Measurements from ENCODE around the gene GRIK4. TPM values are rescaled to one million over a fixed set of nuclear protein-coding genes. Genes with fewer than 3 reads are reported as not detected.
"Not testable (repeated sequence)": the region's sequence is repeated elsewhere in the genome, so short reads cannot be mapped to it uniquely, and the experiment has no call there.

The GRIK4 gene
- polyA plus RNA-seq, 1 of the 3 experiments (the other 2 are of a cell fraction), result 0.03 TPM

DNA sequence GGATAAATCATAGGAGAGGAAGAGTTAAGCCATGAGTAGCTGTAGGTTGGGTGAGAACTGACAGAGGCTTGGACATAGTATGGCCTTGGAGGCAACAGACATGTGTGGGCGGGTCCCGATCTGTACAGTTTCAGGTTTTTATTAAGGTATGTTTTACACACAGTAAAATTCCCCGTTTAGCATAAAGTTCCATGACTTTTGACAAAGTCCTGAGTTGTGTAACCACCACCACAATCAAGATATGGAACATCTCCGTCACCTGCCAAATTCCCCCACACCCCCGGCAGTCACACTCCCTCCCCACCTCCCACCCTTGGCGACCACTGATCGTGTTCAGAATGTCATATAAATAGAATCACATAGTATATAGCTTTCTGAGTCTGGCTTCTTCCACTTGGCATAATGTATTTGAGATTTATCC lies 68.1 kb downstream of the GRIK4 start:
- 54% methylated on average over 7 of the region's 7 CpGs for WGBS (ENCODE audit: low lambda C conversion rate)

GRCh38 chr11:120581313-120581712 lies 69.8 kb downstream of the GRIK4 start:
- no peaks in the 10 kb centered on the region; a peak in 1 of 4 replicates for H3K4me1 ChIP-seq (ENCODE audit: control insufficient read depth in 1 of 2, insufficient read depth in 2 of 2, low read depth in 1 of 2, low read length in 1 of 2)
- no peak for DNase-seq
- no peaks in the 10 kb centered on the region; the same call in 1 of the 2 replicates for H3K27me3 ChIP-seq (ENCODE audit: insufficient read depth)
- WGBS (ENCODE audit: low lambda C conversion rate), result 58% methylated on average over 4 of the region's 4 CpGs
- H3F3A ChIP-seq (replicated peaks; ENCODE audit: insufficient read depth), result no peaks in the 10 kb centered on the region
- H3K4me3 ChIP-seq (ENCODE audit: low read depth in 2 of 2, low read length in 1 of 2), result no peak overlapping the region
- ChIA-PET POLR2A (no interaction called here), CTCF (interaction anchor here (1.5 kb wide), 1 partner anchor 8 kb away, joined by 5 read pairs; no protein-coding TSS in a partner anchor)
- no peaks in the 10 kb centered on the region for H3K36me3 ChIP-seq (replicated peaks in 1 of 2; ENCODE audit: control insufficient read depth in 1 of 2, insufficient read depth in 2 of 2, low read length in 1 of 2)
- H3K9ac ChIP-seq, result no peak overlapping the region
- no peak overlapping the region for H3K27ac ChIP-seq (ENCODE audit: low read depth in 2 of 2, low read length in 1 of 2)
- no peaks in the 10 kb centered on the region for H3K9me3 ChIP-seq
- TF ChIP-seq USF2 (IDR thresholded peaks at IDR 0.05; ENCODE audit: borderline replicate concordance, low read depth, low read length) (no peak), TEAD4 (IDR thresholded peaks at IDR 0.05; ENCODE audit: borderline replicate concordance, insufficient read depth) (no peak), RAD21 (IDR thresholded peaks at IDR 0.05; ENCODE audit: low read length) (no peak), RCOR1 (IDR thresholded peaks at IDR 0.05; ENCODE audit: low read length) (no peak), ELF1 (IDR thresholded peaks at IDR 0.05) (no peak), MEF2A (IDR thresholded peaks at IDR 0.05; ENCODE audit: borderline replicate concordance, low read depth) (no peak), SIN3A (IDR thresholded peaks at IDR 0.05; ENCODE audit: borderline replicate concordance, low read depth, low read length) (no peak), USF1 (IDR thresholded peaks at IDR 0.05; ENCODE audit: borderline replicate concordance, low read depth) (no peak), NFIC (IDR thresholded peaks at IDR 0.05; ENCODE audit: borderline replicate concordance) (no peak)
- TF ChIP-seq, protein P1, sequence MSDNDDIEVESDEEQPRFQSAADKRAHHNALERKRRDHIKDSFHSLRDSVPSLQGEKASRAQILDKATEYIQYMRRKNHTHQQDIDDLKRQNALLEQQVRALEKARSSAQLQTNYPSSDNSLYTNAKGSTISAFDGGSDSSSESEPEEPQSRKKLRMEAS (IDR thresholded peaks at IDR 0.05; ENCODE audit: low read depth), result no peak
- H3K4me2 ChIP-seq, result no peak overlapping the region
- H3K79me2 ChIP-seq (ENCODE audit: insufficient read depth), result no peaks in the 10 kb centered on the region
- H2AFZ ChIP-seq (ENCODE audit: low read depth), result no peak overlapping the region
- no peaks in the 10 kb centered on the region for H3K9me2 ChIP-seq
- no peaks in the 10 kb centered on the region for H4K20me1 ChIP-seq (ENCODE audit: insufficient read depth)

More for the DNA sequence above, 68.1 kb downstream of the GRIK4 start:
- ChIA-PET CTCF (interaction anchor here (0.6 kb wide), 1 partner anchor 10 kb away, joined by 3 read pairs; no protein-coding TSS in a partner anchor), POLR2A (no interaction called here)
- Histone ChIP-seq H3K4me1 (ENCODE audit: control insufficient read depth in 1 of 2, insufficient read depth in 2 of 2, low read depth in 1 of 2, low read length in 1 of 2) (no peaks in the 10 kb centered on the region; a peak in 1 of 4 replicates), H3K9me2 (no peaks in the 10 kb centered on the region), H3K36me3 (replicated peaks in 1 of 2; ENCODE audit: control insufficient read depth in 1 of 2, insufficient read depth in 2 of 2, low read length in 1 of 2) (no peaks in the 10 kb centered on the region), H3K4me2 (no peak overlapping the region), H3K4me3 (ENCODE audit: low read depth in 2 of 2, low read length in 1 of 2) (no peak overlapping the region), H4K20me1 (ENCODE audit: insufficient read depth) (no peaks in the 10 kb centered on the region), H3K9ac (no peak overlapping the region), H3F3A (replicated peaks; ENCODE audit: insufficient read depth) (no peaks in the 10 kb centered on the region), H2AFZ (ENCODE audit: low read depth) (no peak overlapping the region), H3K9me3 (no peaks in the 10 kb centered on the region), H3K27me3 (ENCODE audit: insufficient read depth) (no peaks in the 10 kb centered on the region; the same call in 1 of the 2 replicates), H3K79me2 (ENCODE audit: insufficient read depth) (no peaks in the 10 kb centered on the region), H3K27ac (ENCODE audit: low read depth in 2 of 2, low read length in 1 of 2) (no peak overlapping the region)
- TF ChIP-seq NFIC (IDR thresholded peaks at IDR 0.05; ENCODE audit: borderline replicate concordance), result no peak
- TF ChIP-seq, protein P2, sequence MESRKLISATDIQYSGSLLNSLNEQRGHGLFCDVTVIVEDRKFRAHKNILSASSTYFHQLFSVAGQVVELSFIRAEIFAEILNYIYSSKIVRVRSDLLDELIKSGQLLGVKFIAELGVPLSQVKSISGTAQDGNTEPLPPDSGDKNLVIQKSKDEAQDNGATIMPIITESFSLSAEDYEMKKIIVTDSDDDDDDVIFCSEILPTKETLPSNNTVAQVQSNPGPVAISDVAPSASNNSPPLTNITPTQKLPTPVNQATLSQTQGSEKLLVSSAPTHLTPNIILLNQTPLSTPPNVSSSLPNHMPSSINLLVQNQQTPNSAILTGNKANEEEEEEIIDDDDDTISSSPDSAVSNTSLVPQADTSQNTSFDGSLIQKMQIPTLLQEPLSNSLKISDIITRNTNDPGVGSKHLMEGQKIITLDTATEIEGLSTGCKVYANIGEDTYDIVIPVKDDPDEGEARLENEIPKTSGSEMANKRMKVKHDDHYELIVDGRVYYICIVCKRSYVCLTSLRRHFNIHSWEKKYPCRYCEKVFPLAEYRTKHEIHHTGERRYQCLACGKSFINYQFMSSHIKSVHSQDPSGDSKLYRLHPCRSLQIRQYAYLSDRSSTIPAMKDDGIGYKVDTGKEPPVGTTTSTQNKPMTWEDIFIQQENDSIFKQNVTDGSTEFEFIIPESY (IDR thresholded peaks at IDR 0.05; ENCODE audit: borderline replicate concordance, low read depth), result no peak
- TF ChIP-seq FOXJ3 (CRISPR knock-in tag; IDR thresholded peaks at IDR 0.05), result no peak
- no peak for TF ChIP-seq EP300 (IDR thresholded peaks at IDR 0.05; ENCODE audit: borderline replicate concordance in 1 of 2, low read depth in 1 of 2, low read length in 1 of 2)
- TF ChIP-seq POLR2AphosphoS5 (IDR thresholded peaks at IDR 0.05; ENCODE audit: low read depth, low read length), result no peak
- TF ChIP-seq, protein P3, sequence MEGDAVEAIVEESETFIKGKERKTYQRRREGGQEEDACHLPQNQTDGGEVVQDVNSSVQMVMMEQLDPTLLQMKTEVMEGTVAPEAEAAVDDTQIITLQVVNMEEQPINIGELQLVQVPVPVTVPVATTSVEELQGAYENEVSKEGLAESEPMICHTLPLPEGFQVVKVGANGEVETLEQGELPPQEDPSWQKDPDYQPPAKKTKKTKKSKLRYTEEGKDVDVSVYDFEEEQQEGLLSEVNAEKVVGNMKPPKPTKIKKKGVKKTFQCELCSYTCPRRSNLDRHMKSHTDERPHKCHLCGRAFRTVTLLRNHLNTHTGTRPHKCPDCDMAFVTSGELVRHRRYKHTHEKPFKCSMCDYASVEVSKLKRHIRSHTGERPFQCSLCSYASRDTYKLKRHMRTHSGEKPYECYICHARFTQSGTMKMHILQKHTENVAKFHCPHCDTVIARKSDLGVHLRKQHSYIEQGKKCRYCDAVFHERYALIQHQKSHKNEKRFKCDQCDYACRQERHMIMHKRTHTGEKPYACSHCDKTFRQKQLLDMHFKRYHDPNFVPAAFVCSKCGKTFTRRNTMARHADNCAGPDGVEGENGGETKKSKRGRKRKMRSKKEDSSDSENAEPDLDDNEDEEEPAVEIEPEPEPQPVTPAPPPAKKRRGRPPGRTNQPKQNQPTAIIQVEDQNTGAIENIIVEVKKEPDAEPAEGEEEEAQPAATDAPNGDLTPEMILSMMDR (IDR thresholded peaks at IDR 0.05), result no peak
- no peak for TF ChIP-seq RCOR1 (IDR thresholded peaks at IDR 0.05; ENCODE audit: low read length)
- TF ChIP-seq SMC3 (IDR thresholded peaks at IDR 0.05; ENCODE audit: low read depth, low read length), result no peak
- no peak for TF ChIP-seq FOXM1 (IDR thresholded peaks at IDR 0.05; ENCODE audit: low read depth)
- TF ChIP-seq CHD2 (IDR thresholded peaks at IDR 0.05; ENCODE audit: low read length, partially characterized antibody), result no peak
- no peak for DNase-seq

DNA sequence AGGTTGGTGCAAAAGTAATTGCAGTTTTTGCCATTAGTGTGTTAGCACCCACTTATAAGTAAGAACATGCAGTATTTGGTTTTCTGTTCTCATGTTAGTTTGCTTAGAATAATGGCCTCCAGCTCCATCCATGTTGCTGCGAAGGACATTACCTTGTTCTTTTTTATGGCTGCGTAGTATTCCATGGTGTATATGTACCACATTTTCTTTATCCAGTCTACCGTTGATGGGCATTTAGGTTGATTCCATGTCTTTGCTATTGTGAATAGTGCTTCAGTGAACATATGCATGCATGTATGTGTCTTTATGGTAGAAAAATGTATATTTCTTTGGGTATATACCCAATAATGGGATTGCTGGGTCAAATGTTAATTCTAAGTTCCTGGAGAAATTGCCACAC lies 71.0 kb downstream of the GRIK4 start:
- H3K9ac ChIP-seq; H3K79me2 ChIP-seq (ENCODE audit: insufficient read depth); H2AFZ ChIP-seq (ENCODE audit: low read depth); H3K4me2 ChIP-seq; H3K27me3 ChIP-seq (ENCODE audit: insufficient read depth); H3K27ac ChIP-seq (ENCODE audit: low read depth in 2 of 2, low read length in 1 of 2); H3K9me3 ChIP-seq; H3F3A ChIP-seq (replicated peaks; ENCODE audit: insufficient read depth); H3K4me1 ChIP-seq (ENCODE audit: control insufficient read depth in 1 of 2, insufficient read depth in 2 of 2, low read depth in 1 of 2, low read length in 1 of 2); H3K9me2 ChIP-seq; H4K20me1 ChIP-seq (ENCODE audit: insufficient read depth); CTCF ChIA-PET; DNase-seq; H3K36me3 ChIP-seq (replicated peaks in 1 of 2; ENCODE audit: control insufficient read depth in 1 of 2, insufficient read depth in 2 of 2, low read length in 1 of 2); POLR2A ChIA-PET; H3K4me3 ChIP-seq (ENCODE audit: low read depth in 2 of 2, low read length in 1 of 2): not testable (repeated sequence)
- whole genome bisulfite sequencing (ENCODE audit: low lambda C conversion rate), result 83% methylated on average over 3 of the region's 3 CpGs

Measured in SK-N-SH (cell line).